NCI-H2196 (cell line): ENCODE results near the gene SPATA33.
"Not testable (repeated sequence)": the region's sequence is repeated elsewhere in the genome, so short reads cannot be mapped to it uniquely, and the experiment has no call there.

Experiments
- DNase-seq: peaks from one replicate; lab custom pipeline; 2025; ENCODE audit not compliant: unreplicated experiment; lab: John Stamatoyannopoulos, UW

SPATA33 gene

DNA sequence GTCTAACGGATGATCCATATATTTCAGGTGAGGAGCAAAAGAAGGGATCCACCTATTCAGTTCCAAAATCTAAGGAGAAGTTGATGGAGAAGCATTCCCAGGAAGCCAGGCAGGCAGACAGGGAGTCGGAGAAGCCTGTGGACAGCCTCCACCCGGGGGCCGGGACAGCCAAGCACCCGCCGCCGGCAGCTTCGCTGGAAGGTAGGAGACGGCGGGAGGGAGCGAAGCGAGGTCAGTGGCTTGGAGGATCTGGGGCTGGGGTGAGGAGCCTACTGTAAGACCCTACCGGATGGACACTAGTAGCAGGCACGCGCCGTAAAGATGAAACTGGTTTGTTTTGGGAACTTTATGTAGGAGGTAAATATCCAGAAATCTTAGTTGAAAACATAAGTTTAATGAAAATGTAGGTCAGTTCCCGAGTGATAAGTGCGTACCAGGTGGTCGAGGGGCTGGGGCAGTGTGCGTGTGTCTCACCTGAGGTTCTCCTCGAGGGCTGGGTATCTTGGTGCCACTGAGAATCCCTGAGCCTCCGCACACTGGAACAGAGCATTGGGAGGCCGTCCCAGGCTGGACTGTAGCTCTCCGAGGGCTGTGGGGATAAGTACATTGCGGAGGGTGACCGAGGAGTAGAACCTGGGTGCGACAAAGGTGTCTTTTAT, 714 bp downstream of the SPATA33 start:
- no peak for DNase-seq

DNA sequence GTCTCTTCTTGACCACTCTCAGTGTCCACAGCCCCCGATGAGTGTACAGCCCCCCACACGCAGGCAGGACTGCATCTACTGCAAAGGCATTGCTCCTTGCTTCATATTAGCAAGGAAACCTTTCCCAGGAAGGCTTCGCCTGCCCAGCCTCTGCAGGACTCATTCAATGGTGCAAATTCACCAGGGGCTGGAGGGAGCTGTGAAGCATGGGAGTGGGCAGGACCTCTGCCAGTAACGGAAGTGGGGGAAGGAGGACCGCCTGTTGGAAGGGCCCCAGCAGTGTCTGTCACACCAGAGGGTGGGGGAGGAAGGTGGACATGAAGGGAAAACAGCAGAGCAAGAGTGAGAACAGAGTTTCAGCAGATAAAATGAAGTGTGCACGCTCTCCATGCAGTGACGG, 2.5 kb downstream of the SPATA33 start:
- DNase-seq = no peak

DNA sequence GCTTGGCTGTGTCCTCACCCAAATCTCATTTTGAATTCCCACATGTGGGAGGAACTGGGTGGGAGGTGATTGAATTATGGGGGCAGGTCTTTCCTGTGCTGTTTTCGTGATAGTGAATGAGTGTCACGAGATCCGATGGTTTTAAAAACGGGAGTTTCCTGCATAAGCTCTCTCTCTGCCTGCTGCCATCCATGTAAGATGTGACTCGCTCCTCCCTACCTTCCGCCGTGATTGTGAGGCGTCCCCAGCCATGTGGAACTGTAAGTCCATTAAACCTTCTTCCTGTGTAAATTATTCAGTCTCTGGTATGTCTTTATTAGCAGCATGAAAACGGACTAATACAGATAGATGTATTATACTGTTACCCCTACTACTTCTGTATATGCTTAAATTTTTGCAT, 3.6 kb downstream of the SPATA33 start:
- DNase-seq = no peak

DNA sequence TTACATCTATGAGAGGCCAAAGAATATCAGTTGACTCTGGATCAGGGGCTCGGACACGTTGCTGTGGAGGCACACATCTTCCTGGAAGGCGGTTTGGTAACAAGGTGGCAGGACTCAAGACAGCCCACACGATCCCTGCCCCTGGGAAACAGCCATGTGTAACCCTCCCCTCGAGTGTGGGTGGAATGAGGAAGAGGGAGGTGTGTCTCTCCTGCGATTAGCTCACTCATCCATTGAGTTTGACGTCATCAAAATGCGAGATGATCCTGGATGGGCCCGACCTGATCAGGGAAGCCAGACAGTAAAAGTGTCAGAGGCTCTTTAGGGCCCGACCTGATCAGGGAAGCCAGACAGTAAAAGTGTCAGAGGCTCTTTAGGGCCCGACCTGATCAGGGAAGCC, 6.6 kb downstream of the SPATA33 start:
- DNase-seq = not testable (repeated sequence)

DNA sequence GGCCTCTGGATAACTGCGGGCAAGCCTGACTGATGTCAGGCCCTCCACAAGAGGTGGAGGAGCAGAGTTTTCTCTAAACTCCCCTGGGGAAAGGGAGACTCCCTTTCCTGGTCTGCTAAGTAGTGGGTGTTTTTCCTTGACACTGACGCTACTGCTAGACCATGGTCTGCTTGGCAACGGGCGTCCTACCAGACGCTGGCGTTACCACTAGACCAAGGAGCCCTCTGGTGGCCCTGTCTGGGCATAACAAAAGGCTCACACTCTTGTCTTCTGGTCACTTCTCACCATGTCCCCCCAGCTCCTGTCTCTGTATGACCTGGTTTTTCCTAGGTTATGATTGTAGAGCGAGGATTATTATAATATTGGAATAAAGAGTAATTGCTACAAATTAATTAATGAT, 9.4 kb downstream of the SPATA33 start:
- not testable (repeated sequence) for DNase-seq

DNA sequence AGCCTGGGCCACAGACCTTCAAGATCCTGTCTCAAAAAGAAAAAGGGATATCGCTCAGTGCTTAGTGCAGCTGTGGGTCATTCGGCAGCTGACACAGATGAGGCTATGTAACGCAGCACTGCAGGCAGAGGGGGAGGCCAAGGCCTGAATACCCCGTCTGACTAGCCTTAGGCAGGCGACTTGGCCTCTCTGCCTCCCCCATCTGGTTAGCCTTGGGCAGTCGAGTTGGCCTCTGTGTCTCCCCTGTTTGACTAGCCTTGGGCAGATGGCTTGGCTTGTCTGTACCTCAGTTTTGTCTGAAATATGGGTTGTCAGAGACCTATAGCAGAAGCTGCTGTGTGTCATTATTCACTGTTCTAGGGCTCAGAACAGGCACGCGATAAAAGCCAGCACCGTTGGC, 10.0 kb downstream of the SPATA33 start:
- DNase-seq = no peak

DNA sequence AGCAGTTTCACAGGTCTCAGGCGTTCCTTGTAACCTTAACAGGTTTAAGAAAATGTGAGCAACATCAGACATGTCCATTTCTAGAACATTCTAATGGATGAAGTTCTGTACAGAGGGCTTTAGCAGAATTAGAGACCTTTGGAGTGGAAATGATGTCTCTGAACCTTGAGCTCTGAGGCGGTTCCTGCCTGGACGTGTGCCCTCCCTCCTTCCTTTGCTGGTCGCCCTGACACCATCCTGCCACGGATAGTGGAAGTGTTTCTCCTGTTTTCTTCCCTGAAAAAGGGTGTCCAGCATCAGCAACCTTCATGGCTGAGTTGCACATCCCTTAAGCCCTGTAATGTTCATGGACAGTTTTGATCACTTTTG, 11.1 kb downstream of the SPATA33 start:
- DNase-seq = no peak

DNA sequence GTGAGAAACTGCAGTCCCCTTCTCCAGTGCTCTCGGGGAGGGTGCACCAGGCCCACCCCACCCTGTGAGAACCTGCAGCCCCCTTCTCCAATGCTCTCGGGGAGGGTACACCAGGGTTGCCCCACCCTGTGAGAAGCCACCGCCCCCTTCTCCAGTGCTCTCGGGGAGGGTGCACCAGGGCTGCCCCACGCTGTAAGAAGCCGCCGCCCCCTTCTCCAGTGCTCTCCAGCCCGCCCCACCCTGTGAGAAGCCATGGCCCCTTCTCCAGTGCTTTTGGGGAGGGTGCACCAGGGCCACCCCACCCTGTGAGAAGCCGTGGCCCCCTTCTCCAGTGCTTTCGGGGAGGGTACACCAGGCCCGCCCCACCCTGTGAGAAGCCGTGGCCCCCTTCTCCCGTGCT, 12.1 kb downstream of the SPATA33 start:
- no peak for DNase-seq

DNA sequence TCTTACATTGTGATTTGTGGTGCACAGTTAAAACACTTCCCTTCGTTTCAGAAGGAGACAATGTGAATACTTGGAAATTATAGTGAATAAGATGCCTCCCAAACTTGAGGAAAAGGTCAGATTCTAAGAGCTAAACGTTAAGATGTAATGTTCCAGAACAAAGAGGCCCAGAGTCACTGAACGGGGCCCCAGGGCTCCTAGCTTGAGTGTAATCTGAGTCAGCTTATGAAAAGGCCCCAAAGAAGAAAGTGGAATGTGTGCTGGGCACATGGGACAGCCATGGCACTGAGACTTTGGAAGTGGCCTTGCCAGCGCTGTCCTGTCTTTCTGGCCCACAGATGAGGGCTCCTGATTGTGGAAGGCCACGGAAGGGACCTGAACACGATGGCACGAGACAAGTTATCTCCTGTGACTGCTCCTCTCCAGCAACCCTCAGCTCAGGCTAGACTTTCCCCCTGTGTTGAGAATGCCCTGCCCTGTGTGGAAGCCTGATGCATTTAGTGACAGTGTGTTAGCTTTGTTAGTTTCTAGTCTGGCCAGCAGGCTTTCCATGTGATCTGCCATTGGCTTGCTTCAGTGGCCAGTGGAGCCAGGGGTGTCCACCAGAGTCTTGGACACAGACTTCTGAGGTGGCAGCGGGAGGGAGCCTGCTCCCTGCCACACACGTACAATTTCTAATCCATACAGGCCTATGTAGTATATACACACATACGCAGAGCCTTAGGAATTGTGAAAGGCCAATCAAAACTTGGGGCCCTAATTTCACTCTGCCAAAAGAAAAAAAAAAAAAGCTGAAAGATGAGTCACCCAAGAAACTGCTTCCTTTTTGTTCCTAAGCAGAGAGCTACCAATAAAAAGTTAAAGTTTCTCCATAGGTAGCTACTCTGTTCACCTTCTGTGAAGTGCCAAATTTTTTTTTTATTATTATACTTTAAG, 13.1 kb downstream of the SPATA33 start:
- DNase-seq = no peak

DNA sequence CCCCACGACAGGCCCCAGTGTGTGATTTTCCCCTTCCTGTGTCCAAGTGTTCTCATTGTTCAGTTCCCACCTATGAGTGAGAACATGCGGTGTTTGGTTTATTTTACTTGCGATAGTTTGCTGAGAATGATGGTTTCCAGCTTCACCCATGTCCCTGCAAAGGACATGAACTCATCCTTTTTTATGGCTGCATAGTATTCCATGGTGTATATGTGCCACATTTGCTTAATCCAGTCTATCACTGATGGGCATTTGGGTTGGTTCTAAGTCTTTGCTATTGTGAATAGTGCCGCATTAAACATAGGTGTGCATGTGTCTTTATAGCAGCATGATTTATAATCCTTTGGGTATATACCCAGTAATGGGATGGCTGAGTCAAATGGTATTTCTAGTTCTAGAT, 13.9 kb downstream of the SPATA33 start:
- not testable (repeated sequence) for DNase-seq

DNA sequence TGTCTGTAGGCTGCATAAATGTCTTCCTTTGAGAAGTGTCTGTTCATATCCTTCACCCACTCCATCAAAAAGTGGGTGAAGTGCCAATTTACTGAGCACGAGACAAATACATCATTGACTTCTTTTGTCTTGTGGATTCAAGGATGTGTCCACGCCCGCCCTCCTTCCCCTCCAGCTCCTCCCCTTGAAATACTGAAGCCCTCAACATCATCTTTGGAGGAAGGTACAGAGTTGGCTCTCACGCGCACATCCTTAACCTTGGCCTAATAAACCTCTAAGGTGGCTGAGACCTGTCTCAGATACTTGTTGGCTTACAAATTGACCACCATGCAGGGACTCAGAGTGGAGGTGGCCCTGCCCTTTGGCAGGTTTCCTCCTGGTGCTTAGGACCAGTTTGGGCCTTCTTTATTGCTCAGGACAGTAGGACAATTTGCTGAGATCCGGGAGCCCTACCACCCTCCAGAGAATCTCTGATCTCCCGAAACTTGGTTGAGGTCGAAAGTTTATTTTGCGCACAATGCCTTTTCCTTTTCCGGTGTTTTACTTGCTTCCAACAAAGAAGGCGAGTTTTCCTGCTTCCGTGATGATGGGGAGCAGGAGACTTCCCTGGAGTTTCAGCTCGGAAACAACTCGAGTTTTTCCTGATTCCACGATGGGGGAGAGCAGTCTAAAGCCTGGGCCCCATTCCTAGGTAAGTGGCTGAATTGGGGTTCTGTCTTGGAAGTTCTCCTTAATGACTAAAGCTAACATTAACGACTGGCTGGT, 14.7 kb downstream of the SPATA33 start:
- no peak for DNase-seq

DNA sequence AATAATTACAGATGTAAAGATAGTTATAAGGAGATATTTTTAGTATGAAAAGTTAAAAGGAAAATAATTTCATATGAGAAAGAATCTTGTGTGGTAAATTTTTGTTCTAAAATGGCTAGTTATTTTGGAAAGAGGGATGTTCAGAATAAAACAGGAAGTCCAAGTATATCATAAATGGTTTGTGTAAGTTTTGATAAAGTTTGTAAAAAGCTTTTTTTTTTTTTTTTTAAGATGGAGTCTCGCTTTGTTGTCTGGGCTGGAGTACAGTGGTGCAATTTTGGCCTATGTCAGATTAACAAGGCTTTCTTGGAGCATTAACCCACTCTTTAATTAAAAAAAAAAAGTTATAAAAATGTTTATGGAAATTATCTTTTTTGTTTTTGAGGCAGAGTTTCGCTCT, 20.6 kb downstream of the SPATA33 start:
- DNase-seq = no peak

DNA sequence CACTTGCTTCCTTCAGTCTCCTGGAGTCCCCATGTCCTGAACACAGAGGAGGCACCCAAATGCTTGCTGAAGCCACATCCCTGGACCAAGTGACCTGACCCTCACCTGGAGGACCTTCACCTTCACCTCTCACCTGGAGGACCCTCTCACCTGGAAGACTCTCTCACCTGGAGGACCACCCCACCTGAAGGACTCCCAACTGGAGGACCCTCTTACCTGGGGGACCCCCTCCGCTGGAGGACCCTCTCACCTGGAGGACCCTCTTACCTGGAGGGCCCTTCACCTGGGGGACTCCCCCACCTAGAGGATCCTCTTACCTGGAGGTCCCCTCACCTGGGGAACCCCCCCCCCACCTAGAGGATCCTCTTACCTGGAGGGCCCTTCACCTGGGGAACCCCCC, 28.3 kb downstream of the SPATA33 start:
- no peak for DNase-seq

DNA sequence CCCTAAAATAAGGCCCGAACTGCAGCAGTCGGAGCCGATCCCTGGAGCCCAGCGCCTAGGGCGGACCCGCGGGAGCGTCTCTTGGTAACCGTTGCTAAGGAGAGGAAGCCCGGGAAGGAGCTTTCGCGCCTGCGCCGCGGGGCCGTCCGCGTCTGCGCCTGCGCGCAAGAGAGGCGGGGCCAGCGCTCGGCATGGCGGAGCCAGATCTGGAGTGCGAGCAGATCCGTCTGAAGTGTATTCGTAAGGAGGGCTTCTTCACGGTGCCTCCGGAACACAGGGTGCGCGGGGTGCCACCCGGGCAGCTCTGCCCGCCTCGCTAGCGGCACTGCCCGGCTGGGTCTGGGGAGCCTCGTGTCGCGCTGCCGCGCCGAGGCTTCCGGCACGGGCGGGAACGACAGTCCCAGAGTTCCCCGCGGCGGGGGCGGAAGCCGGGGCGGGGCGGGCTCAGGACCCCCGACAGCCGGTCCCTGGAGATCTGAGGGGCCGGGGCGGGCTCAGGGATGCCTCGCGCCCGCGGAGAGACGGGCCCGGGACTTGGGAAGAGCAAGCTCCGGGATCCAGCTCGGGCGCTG, 29.0 kb downstream of the SPATA33 start, which contains the start of gene CDK10:
Gene CDK10, plus strand, starts transcription at position 170 of the 572 bp plus-strand sequence. Its CDS starts 22 bp downstream, at position 192.
- DNase-seq = peak; percentile 85

DNA sequence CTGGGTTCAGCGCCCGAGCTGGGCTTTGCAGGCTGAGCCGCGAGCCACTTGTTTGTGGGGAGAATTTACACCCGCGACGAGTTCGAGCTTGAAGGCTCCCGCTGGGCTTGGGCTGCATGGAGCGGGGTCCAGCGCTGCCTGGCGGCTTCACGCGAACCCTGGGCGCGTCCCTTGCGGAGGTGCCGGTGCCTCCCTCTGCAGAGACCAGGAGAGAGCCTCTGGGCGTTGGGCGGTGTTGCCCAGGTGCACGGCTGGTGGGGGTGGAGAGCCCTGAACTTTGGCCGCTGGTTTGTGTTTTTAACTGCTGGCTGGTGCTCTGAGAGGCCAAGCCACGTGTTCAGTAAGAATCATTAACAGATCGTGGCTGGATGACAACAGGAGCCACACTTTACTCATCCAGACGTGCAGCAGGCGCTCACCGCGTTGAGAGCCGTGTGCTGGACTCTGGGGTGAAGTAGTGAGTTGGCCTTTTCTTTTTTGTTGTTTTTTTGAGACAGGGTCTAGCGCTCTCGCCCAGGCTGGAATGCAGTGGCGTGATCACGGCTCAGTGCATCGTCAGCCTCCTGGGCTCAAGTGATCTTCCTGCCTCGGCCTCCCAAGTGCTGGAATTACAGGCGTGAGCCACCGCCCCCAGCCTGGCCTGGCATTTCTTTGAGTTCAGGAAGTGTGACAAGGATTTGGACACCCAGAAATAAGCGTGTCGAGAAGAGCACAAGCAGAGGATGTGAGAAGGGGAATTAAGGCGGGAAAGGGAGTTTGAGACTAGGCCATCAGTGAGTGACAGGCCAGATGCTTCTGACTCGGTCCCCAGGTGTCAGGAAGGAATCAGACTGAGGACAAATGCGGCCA, 29.7 kb downstream of the SPATA33 start:
- DNase-seq = peak; percentile 27

DNA sequence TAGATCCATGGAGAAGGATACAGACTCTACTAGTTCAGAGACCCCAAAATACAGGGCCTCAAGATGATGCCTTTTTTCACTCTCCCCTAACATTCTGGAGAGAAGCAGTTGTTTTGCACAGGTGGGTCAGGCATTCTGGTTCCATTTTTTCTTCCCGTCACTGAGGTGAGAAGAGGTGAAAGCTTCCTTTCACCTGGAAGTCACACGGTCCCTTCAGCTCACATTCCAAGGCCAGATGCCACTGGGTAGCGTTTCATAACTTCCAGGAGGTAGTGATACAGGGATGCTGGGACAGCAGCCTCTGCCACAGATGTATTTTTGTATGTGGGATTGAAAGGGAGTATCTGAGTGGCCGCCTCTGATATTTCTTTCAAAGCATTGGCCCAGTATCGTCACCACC, 30.8 kb downstream of the SPATA33 start:
- no peak for DNase-seq

DNA sequence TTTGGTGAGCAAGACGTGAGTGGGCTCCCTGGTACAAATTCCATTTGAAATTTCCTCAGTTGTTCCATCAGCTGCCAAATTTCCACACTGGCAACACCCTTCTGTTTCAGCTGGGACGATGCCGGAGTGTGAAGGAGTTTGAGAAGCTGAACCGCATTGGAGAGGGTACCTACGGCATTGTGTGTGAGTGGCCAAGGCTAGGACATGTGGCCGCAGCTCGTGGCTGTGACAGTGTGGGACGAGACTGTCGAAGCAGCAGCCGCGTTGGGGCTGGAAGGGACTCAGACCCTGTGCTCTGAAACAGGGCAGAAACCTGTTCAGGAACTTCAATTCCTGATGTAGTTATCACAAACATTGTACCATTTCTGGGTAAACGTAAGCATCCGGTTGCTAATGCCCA, 31.5 kb downstream of the SPATA33 start:
- DNase-seq = no peak

DNA sequence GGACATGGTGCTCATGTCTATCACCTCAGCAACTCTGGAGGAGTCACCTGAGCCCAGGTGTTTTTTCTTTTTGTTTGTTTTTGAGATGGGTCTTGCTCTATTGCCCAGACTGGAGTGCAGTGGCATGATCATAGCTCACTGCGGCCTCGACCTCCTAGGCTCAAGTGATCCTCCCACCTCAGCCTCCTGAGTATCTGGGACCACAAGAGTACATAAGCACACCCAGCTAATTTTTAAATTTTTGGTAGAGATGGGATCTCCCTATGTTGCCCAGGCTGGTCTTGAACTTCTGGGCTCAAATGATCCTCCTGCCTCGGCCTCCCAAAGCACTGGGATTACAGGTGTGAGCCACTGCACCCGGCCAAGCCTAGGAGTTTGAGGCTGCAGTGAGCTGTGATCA, 32.0 kb downstream of the SPATA33 start:
- DNase-seq = not testable (repeated sequence)

DNA sequence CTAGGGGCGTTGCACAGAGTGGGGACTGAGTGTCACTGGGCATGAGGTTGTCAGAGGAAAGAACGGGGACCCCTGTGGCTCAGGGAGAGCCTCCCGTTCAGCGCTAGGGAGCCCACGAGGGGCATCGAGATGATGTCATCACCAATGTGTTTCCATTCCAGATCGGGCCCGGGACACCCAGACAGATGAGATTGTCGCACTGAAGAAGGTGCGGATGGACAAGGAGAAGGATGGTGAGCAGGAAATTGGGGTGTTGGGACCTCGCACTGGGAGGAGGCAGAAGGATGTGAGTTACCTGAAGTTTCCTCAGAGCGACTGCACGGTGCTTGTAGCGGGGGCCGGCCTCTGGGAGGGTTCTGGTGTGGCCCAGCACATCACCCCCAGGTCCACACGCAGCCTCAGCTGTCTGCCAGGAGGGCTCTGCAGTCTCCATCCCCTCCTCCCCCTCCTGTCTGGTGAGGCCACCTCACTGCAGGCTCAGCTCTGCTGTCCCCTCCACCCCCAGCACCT, 32.8 kb downstream of the SPATA33 start:
- DNase-seq = no peak
